Osteocyte (in vitro differentiated cells): Measurements from ENCODE around the gene LPCAT3. TPM values are rescaled to one million over a fixed set of nuclear protein-coding genes. Genes with fewer than 3 reads are reported as not detected.

Source experiments
- DNase-seq: peaks from one replicate; pipeline ENCODE4 v3.0.0; 2021; ENCODE audit warnings: mixed read lengths; ENCODE audit not compliant: unreplicated experiment; ENCODE audit errors: extremely low spot score
- H3K27ac Mint-ChIP-seq: one replicate; pipeline ENCODE4 v1.8.0; 2021; ENCODE audit warnings: mild to moderate bottlenecking, mixed read lengths; ENCODE audit not compliant: unreplicated experiment
- H3K27me3 Mint-ChIP-seq: one replicate; pipeline ENCODE4 v1.8.0; 2021; ENCODE audit warnings: mixed read lengths; ENCODE audit not compliant: unreplicated experiment
- H3K36me3 Mint-ChIP-seq: one replicate; pipeline ENCODE4 v1.8.0; 2021; ENCODE audit warnings: mixed read lengths; ENCODE audit not compliant: unreplicated experiment
- H3K4me1 Mint-ChIP-seq: one replicate; pipeline ENCODE4 v1.8.0; 2021; ENCODE audit warnings: mixed read lengths; ENCODE audit not compliant: unreplicated experiment
- H3K4me3 Mint-ChIP-seq: one replicate; pipeline ENCODE4 v1.8.0; 2021; ENCODE audit warnings: mild to moderate bottlenecking, moderate library complexity, mixed read lengths; ENCODE audit not compliant: unreplicated experiment
- H3K9me3 Mint-ChIP-seq: one replicate; pipeline ENCODE4 v1.8.0; 2021; ENCODE audit warnings: mixed read lengths; ENCODE audit not compliant: unreplicated experiment
- CTCF ChIP-seq: fragments of 200-600 bp; sonication (generic); IDR thresholded peaks from 2 replicates; pipeline ENCODE4 v1.5.0; 2021; ENCODE audit warnings: antibody characterized with exemption, mild to moderate bottlenecking, moderate library complexity
- total RNA-seq: library from RNA; stranded (reverse); gene quantifications from 2 replicates; pipeline ENCODE4 v1.2.1, GENCODE V29; 2021

Gene LPCAT3
- total RNA-seq, 1 donor from 2014 or later = 33.2 TPM

DNA sequence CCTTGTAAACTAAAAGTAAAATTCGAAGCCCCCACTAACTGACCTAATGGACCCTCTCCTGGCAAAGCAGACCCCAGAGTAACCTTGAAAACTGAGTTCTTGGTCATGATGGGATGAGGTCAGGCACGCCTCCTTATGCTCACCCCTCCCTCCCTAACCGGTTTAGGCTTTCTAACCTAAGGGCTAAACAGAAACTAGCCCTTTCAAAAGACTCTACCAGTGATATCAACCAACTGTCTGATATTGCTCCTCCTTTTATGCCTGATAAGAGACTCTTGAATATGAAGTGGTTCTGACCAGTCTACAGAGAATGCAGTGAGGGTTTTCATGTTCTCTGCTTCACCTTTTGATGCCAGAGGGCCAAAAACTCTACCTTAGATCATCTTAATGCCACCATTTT is 4.8 kb upstream of the LPCAT3 start:
- no peak for TF ChIP-seq CTCF
- no peaks in the 10 kb centered on the region for H3K36me3 Mint-ChIP-seq
- H3K27ac Mint-ChIP-seq = no peak overlapping the region
- H3K4me1 Mint-ChIP-seq = peaks cover 9% of the 10 kb centered on the region
- peaks cover 15% of the 10 kb centered on the region for H3K27me3 Mint-ChIP-seq
- no peak overlapping the region for H3K4me3 Mint-ChIP-seq
- no peak for DNase-seq
- no peaks in the 10 kb centered on the region for H3K9me3 Mint-ChIP-seq

DNA sequence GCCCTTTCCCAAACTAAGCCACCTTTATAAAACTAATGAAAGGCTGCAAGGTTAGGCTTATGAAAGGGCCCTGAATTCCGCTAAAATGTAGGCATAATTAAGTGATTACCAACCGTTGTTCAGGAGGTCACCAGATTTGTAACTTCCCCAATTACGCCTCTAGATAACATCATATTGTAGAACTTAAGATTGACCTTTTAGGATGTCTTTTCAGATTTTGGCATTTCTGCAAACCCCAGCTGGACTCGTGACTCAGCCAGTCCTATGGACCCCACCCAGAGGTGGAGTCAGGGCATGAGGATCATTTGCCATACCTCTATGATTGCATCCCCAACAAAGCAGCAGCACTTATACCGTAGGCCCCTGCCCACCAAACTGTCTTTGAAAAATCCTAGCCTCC is 3.7 kb upstream of the LPCAT3 start:
- Mint-ChIP-seq H3K4me3 (no peak overlapping the region), H3K4me1 (peaks cover 19% of the 10 kb centered on the region), H3K27me3 (peaks cover 14% of the 10 kb centered on the region), H3K9me3 (no peaks in the 10 kb centered on the region), H3K36me3 (no peaks in the 10 kb centered on the region), H3K27ac (no peak overlapping the region)
- TF ChIP-seq CTCF = no peak
- DNase-seq = peak; percentile 25

DNA sequence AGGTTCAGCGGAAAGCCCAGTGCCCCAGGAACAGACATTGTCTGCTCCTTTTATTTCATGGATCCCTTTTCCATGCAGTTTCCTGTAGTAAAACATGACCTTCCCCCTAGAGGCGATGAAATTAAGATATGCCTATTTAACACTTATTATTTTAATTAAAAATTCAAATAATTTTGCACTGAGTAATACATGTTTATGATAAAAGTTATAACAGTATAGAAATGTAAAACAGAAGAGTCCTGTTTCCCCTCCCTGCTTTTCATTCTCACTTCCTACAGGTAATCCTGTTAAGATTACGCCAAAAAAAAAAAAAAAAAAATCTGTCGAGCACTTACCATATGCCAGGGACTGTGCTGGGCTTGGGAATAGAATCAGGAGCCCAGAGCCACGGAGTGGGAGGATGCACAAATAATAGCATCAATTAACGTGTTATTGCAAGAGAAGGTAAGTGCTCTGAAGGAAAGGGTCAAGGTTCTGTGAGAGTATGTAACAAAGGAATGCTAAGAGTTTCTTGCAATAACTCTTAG is 830 bp upstream of the LPCAT3 start:
- H3K27ac Mint-ChIP-seq = peak overlapping the region; percentile 54
- peak overlapping the region; percentile 96 for H3K4me3 Mint-ChIP-seq
- no peaks in the 10 kb centered on the region for H3K9me3 Mint-ChIP-seq
- TF ChIP-seq CTCF = no peak
- H3K4me1 Mint-ChIP-seq = peaks cover 31% of the 10 kb centered on the region
- no peaks in the 10 kb centered on the region for H3K36me3 Mint-ChIP-seq
- DNase-seq = no peak
- peaks cover 1% of the 10 kb centered on the region for H3K27me3 Mint-ChIP-seq

GRCh38 chr12:7017870-7018349 is 366 bp downstream of the LPCAT3 start:
- no peak for DNase-seq
- TF ChIP-seq CTCF = no peak
- Mint-ChIP-seq H3K27ac (peak overlapping the region; percentile 93), H3K36me3 (no peaks in the 10 kb centered on the region), H3K9me3 (no peaks in the 10 kb centered on the region), H3K4me1 (peaks cover 31% of the 10 kb centered on the region), H3K27me3 (no peaks in the 10 kb centered on the region), H3K4me3 (peak overlapping the region; percentile 96)

GRCh38 chr12:7016958-7017571 is 1.2 kb downstream of the LPCAT3 start:
- H3K9me3 Mint-ChIP-seq = no peaks in the 10 kb centered on the region

More at GRCh38 chr12:7016958-7017571, 1.2 kb downstream of the LPCAT3 start:
- Mint-ChIP-seq H3K27me3 (no peaks in the 10 kb centered on the region), H3K4me1 (peaks cover 31% of the 10 kb centered on the region), H3K27ac (no peak overlapping the region), H3K4me3 (peak overlapping the region; percentile 96), H3K36me3 (no peaks in the 10 kb centered on the region)
- no peak for DNase-seq
- no peak for TF ChIP-seq CTCF
